GM12878 (cell line): Measurements from ENCODE around the gene HMG20B. TPM values are rescaled to one million over a fixed set of nuclear protein-coding genes. Genes with fewer than 3 reads are reported as not detected.

Experiments used
- ATAC-seq: fragments of 200-7000 bp; cut with Tn5 transposase; 3 replicates; pipeline ENCODE4 v1.9.1; 2020; ENCODE audit warnings: mild to moderate bottlenecking, moderate library complexity
- BruUV-seq: library from RNA; stranded (reverse); fragments of 400-500 nt; replicated peaks from 2 replicates; lab custom pipeline; 2021; lab: Mats Ljungman, UMichigan
- CTCF ChIA-PET: fragments of 300-600 bp; sonication (Branson Sonifier 250); formaldehyde crosslinking; extraction: SDS; loops from one replicate; lab custom pipeline; 2021; ENCODE audit warnings: inconsistent platforms; lab: Yijun Ruan, JAX
- POLR2A ChIA-PET: fragments of 350-600 bp; formaldehyde crosslinking; extraction: SDS; loops from one replicate; lab custom pipeline; 2021; ENCODE audit warnings: inconsistent platforms; lab: Charles Lee
- RAD21 ChIA-PET: fragments of 300-600 bp; sonication (Branson Sonifier 250); formaldehyde crosslinking; loops from one replicate; lab custom pipeline; 2023; ENCODE audit warnings: antibody characterized with exemption; ENCODE audit not compliant: unreplicated experiment; lab: Charles Lee
- SMC1A ChIA-PET: fragments of 300-600 bp; sonication (Branson Sonifier 250); formaldehyde crosslinking; loops from one replicate; lab custom pipeline; 2023; ENCODE audit not compliant: unreplicated experiment, uncharacterized antibody; lab: Charles Lee
- DNase-seq: peaks from one replicate; pipeline ENCODE4 v3.0.0-alpha.2; 2011; ENCODE audit warnings: low read depth, low spot score
- FAIRE-seq: peaks from 3 replicates; lab custom pipeline; 2011; peaks lifted over from hg19 to GRCh38; lab: Jason Lieb, UNC
- H2AFZ ChIP-seq: 2 replicates; pipeline ENCODE4 v1.6.0; 2011; ENCODE audit warnings: low read depth, low read length, control low read depth; ENCODE audit not compliant: control insufficient read depth
- H3K27ac ChIP-seq: 2 replicates; pipeline ENCODE4 v1.5.1; 2011; ENCODE audit warnings: control low read depth; ENCODE audit not compliant: control insufficient read depth, insufficient read depth
- H3K27me3 ChIP-seq, 2 experiments: replicated peaks in 1 of 2; 2 replicates each; pipeline versions ENCODE4 v1.6.0 to v1.6.1; 2011; ENCODE audit warnings: low read length in 1 of 2; ENCODE audit not compliant: control insufficient read depth in 2 of 2, insufficient read depth in 2 of 2
- H3K36me3 ChIP-seq, 2 experiments: 2 replicates each; pipeline ENCODE4 v1.5.1; 2011; ENCODE audit warnings: low read length in 1 of 2; ENCODE audit not compliant: control insufficient read depth in 2 of 2, insufficient read depth in 2 of 2
- H3K4me1 ChIP-seq: 2 replicates; pipeline ENCODE4 v1.6.1; 2011; ENCODE audit warnings: mild to moderate bottlenecking, low read length, moderate library complexity, mixed read lengths; ENCODE audit not compliant: control insufficient read depth, insufficient read depth
- H3K4me2 ChIP-seq: 2 replicates; pipeline ENCODE4 v1.6.0; 2011; ENCODE audit warnings: control low read depth; ENCODE audit not compliant: control insufficient read depth, insufficient read depth
- H3K4me3 ChIP-seq: fragments of 200-600 bp; sonication (generic); 2 replicates; pipeline ENCODE4 v1.5.1; 2016
- H3K79me2 ChIP-seq: 2 replicates; pipeline ENCODE4 v1.6.0; 2011; ENCODE audit warnings: low read length; ENCODE audit not compliant: control insufficient read depth, insufficient read depth
- H3K9ac ChIP-seq: 2 replicates; pipeline ENCODE4 v1.8.0; 2011; ENCODE audit warnings: low read length, control low read depth, mixed read lengths; ENCODE audit not compliant: control insufficient read depth, insufficient read depth
- H3K9me3 ChIP-seq: replicated peaks from 3 replicates; pipeline ENCODE4 v1.5.1; 2011; ENCODE audit warnings: mild to moderate bottlenecking, low read length; ENCODE audit not compliant: control insufficient read depth, insufficient read depth
- H4K20me1 ChIP-seq: 2 replicates; pipeline ENCODE4 v1.6.0; 2011; ENCODE audit not compliant: control insufficient read depth, insufficient read depth
- BCL11A ChIP-seq: IDR thresholded peaks from 2 replicates; pipeline ENCODE4 v1.6.1; 2011; ENCODE audit warnings: low read depth, low read length
- BCL3 ChIP-seq: IDR thresholded peaks from 2 replicates; pipeline ENCODE4 v1.6.1; 2011; ENCODE audit warnings: borderline replicate concordance, low read depth, mild to moderate bottlenecking, moderate library complexity, low read length; ENCODE audit not compliant: insufficient read depth, poor library complexity, severe bottlenecking
- BRCA1 ChIP-seq: IDR thresholded peaks from 2 replicates; pipeline ENCODE4 v1.6.1; 2011; ENCODE audit warnings: low read depth, low read length, improper control_type of control experiment
- LARP7 ChIP-seq: fragments of 450-650 bp; IDR thresholded peaks from 2 replicates; pipeline ENCODE4 v1.6.1; 2017; ENCODE audit warnings: mild to moderate bottlenecking
- MTA3 ChIP-seq: IDR thresholded peaks from 2 replicates; pipeline ENCODE4 v1.6.1; 2012; ENCODE audit warnings: low read length, inconsistent platforms, borderline replicate concordance
- NFXL1 ChIP-seq: fragments of 450-650 bp; IDR thresholded peaks from 2 replicates; pipeline ENCODE4 v1.6.1; 2017; ENCODE audit warnings: antibody characterized with exemption, mild to moderate bottlenecking, borderline replicate concordance
- NR2C2 ChIP-seq: IDR thresholded peaks from 2 replicates; pipeline ENCODE4 v1.6.1; 2011; ENCODE audit warnings: borderline replicate concordance, low read depth; ENCODE audit not compliant: control insufficient read depth, insufficient read length
- POLR2A ChIP-seq: IDR thresholded peaks from 2 replicates; pipeline ENCODE4 v1.6.1; 2011; ENCODE audit warnings: low read depth, mild to moderate bottlenecking, low read length
- RELB ChIP-seq: fragments of 450-650 bp; IDR thresholded peaks from 2 replicates; pipeline ENCODE4 v1.6.1; 2017; ENCODE audit warnings: low read depth, mild to moderate bottlenecking, moderate library complexity
- SIN3A ChIP-seq: IDR thresholded peaks from 2 replicates; pipeline ENCODE4 v1.6.1; 2012; ENCODE audit warnings: low read depth, low read length, improper control_type of control experiment
- SIX5 ChIP-seq: IDR thresholded peaks from 2 replicates; pipeline ENCODE4 v1.6.1; 2011; ENCODE audit warnings: mild to moderate bottlenecking, low read depth, low read length, moderate library complexity; ENCODE audit not compliant: severe bottlenecking
- SREBF1 ChIP-seq: IDR thresholded peaks from 2 replicates; pipeline ENCODE4 v1.6.1; 2012; ENCODE audit warnings: mild to moderate bottlenecking, low read length
- WGBS: methylation state at CpG from one replicate; pipeline ENCODE4 v1.1.6; 2016; ENCODE audit warnings: low lambda C conversion rate; ENCODE audit not compliant: insufficient replicate concordance, insufficient coverage; ENCODE audit errors: missing lambda C conversion rate; 5-methylcytosine and 5-hydroxymethylcytosine counted together
- in situ Hi-C: fragments of 300-500 bp; cut with MboI; formaldehyde crosslinking; loops from 9 replicates; pipeline ENCODE4 v1.14.3; 2018; ENCODE audit warnings: mixed read lengths
- intact Hi-C: fragments of 100-400 bp; cut with micrococcal nuclease; formaldehyde crosslinking; loops from one replicate; pipeline ENCODE4 v1.14.2; 2022; ENCODE audit not compliant: unreplicated experiment
- polyA plus RNA-seq, 11 experiments: library from polyadenylated mRNA; depleted of rRNA in 4 of 11; unstranded in 6 of 11; stranded (reverse) in 5 of 11; fragments of >200 nt; fragmentation: Nextera tagmentation in 4 of 11; fragmentation: Illumina TruSeq in 1 of 11; extraction: Ambion mirVana in 4 of 11; extraction: Trizol in 1 of 11; gene quantifications; 1 replicate in 1 of 11; 2 replicates in 10 of 11; pipeline versions ENCODE4 v1.2.1 to v1.2.3, GENCODE V29; 2011 to 2016; ENCODE audit warnings: inconsistent platforms in 2 of 11, missing spikeins in 2 of 11, low read depth in 1 of 11
- total RNA-seq, 4 experiments: library from RNA; depleted of rRNA in 3 of 4; stranded (reverse); fragments of >200 nt in 3 of 4; fragmentation: Illumina TruSeq in 1 of 4; extraction: Trizol in 1 of 4; gene quantifications; 2 replicates each; pipeline versions ENCODE4 v1.2.1 to v1.2.3, GENCODE V29; 2013 to 2021
- TF ChIP-seq, protein P1 (sequence below): IDR thresholded peaks from 2 replicates; pipeline ENCODE4 v1.6.1; 2012; ENCODE audit warnings: low read depth, low read length, improper control_type of control experiment

HMG20B gene
- total and polyA plus RNA-seq, 10 of the 15 experiments (the other 5 are each of a cell fraction or from before 2014, with no cell fraction given) = 0.37 to 92.7 (median 47.0) TPM

DNA sequence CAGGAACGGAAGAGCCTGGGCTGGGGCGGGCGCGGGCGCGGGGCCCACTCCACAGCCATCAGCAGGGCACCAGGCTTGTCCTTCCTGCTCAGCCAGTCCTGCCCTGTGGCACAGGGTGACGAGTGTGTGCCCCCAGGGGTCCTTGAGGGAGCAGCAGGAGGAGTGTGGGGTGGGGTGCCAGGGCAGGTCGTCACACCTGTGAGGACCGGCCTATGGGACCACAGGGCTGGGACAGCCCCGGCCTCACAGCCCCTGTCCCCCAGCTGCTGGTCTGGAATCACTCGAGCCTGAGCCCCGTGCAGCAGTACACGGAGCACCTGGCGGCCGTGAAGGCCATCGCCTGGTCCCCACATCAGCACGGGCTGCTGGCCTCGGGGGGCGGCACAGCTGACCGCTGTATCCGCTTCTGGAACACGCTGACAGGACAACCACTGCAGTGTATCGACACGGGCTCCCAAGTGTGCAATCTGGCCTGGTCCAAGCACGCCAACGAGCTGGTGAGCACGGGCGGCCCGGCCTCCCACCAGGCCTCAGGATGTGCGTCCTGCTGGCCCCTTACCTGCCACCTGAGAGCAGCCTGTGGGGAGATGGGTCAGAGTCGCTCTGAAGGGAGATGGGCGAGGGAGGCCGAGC, 40.5 kb upstream of the HMG20B start:
- Histone ChIP-seq H3K27ac (no peak overlapping the region), H3K9me3 (no peaks in the 10 kb centered on the region), H3K4me3 (no peak overlapping the region), H3K4me1 (no peaks in the 10 kb centered on the region), H3K4me2 (no peak overlapping the region), H3K27me3 (no peaks in the 10 kb centered on the region), H3K36me3 (peaks cover 9 to 34% of the 10 kb centered on the region in 2 experiments), H2AFZ (no peak overlapping the region), H3K9ac (no peak overlapping the region), H3K79me2 (no peaks in the 10 kb centered on the region), H4K20me1 (no peaks in the 10 kb centered on the region)
- ChIA-PET RAD21 (no interaction called here), POLR2A (no interaction called here), CTCF (no interaction called here), SMC1A (no interaction called here)
- no peak for TF ChIP-seq LARP7
- TF ChIP-seq, protein P1, sequence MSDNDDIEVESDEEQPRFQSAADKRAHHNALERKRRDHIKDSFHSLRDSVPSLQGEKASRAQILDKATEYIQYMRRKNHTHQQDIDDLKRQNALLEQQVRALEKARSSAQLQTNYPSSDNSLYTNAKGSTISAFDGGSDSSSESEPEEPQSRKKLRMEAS = no peak
- TF ChIP-seq POLR2A = peak; percentile 18; the same call in 1 of the 2 replicates
- peak; percentile 32 for TF ChIP-seq BCL3
- 97% methylated on average over 33 of the region's 33 CpGs for WGBS
- in situ Hi-C loops (no loop called here), intact Hi-C loops (no loop called here)
- no TSS peak for BruUV-seq
- FAIRE-seq = no peak
- DNase-seq = no peak
- no peak for ATAC-seq

- FAIRE-seq = no peak
- no peak overlapping the region for H2AFZ ChIP-seq
- no peaks in the 10 kb centered on the region for H3K9me3 ChIP-seq
- no peak for DNase-seq
- SMC1A ChIA-PET = no interaction called here
- no peaks in the 10 kb centered on the region for H3K4me1 ChIP-seq
- H3K79me2 ChIP-seq = no peaks in the 10 kb centered on the region
- no peak overlapping the region for H3K27ac ChIP-seq
- no peak overlapping the region for H3K9ac ChIP-seq
- no peaks in the 10 kb centered on the region for H3K27me3 ChIP-seq
- no peak for ATAC-seq
- no TSS peak for BruUV-seq
- CTCF ChIA-PET = no interaction called here
- in situ Hi-C loops (no loop called here), intact Hi-C loops (no loop called here)
- WGBS = 90% methylated on average over 17 of the region's 17 CpGs
- H4K20me1 ChIP-seq = no peaks in the 10 kb centered on the region
- peaks cover 9 to 29% of the 10 kb centered on the region in 2 experiments for H3K36me3 ChIP-seq
- H3K4me2 ChIP-seq = no peak overlapping the region
- RAD21 ChIA-PET = no interaction called here
- POLR2A ChIA-PET = no interaction called here
- H3K4me3 ChIP-seq = no peak overlapping the region
- TF ChIP-seq MTA3 = no peak
- TF ChIP-seq NR2C2 = no peak
- TF ChIP-seq NFXL1 = no peak
- no peak for TF ChIP-seq BCL11A
- TF ChIP-seq SIX5 = no peak
- TF ChIP-seq SIN3A = no peak
- TF ChIP-seq RELB = no peak
- TF ChIP-seq BRCA1 = no peak
- no peak for TF ChIP-seq SREBF1
Observed at GRCh38 chr19:3533033-3533432, 39.7 kb upstream of the HMG20B start.
